Measurements from ENCODE around the gene RNF11.

The RNF11 gene

DNA sequence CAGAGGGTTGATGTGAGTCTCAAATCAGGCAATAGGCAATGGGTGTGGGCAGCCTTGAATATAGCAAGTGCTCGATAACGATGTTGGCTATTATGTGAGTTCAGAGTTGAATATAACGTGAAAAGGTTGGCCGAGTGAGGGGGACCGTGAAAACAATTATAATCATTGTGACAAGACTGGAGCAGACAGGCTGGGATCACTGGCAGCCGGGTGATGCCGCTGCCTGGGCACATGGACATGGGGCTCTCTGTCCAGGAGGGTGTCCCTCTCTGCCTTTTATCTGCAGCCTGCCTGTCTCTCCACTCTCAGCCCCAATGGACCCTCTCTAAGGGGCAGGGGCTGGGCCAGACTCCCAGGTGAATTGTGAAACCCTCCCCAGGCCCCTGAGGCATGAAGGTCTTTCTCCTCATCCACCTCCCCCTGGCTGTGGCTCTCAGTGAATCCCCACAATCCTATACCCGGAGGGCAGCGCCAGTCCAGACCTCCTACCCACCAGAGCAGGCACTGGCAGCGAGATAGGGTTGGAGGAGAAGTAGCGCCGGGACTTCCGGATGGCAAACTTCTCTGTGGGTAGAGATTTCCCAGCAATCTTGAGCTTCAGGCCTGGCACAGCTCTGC, 57.9 kb downstream of the RNF11 start:
- DNase-seq (ENCODE audit: extremely low read depth, low read depth) = no peak
- H3K4me3 ChIP-seq (replicated peaks; ENCODE audit: low read depth, low read length) = no peak overlapping the region
- TF ChIP-seq, protein P1, sequence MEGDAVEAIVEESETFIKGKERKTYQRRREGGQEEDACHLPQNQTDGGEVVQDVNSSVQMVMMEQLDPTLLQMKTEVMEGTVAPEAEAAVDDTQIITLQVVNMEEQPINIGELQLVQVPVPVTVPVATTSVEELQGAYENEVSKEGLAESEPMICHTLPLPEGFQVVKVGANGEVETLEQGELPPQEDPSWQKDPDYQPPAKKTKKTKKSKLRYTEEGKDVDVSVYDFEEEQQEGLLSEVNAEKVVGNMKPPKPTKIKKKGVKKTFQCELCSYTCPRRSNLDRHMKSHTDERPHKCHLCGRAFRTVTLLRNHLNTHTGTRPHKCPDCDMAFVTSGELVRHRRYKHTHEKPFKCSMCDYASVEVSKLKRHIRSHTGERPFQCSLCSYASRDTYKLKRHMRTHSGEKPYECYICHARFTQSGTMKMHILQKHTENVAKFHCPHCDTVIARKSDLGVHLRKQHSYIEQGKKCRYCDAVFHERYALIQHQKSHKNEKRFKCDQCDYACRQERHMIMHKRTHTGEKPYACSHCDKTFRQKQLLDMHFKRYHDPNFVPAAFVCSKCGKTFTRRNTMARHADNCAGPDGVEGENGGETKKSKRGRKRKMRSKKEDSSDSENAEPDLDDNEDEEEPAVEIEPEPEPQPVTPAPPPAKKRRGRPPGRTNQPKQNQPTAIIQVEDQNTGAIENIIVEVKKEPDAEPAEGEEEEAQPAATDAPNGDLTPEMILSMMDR (IDR thresholded peaks at IDR 0.05; ENCODE audit: low read depth, low read length, missing control alignments) = no peak

DNA sequence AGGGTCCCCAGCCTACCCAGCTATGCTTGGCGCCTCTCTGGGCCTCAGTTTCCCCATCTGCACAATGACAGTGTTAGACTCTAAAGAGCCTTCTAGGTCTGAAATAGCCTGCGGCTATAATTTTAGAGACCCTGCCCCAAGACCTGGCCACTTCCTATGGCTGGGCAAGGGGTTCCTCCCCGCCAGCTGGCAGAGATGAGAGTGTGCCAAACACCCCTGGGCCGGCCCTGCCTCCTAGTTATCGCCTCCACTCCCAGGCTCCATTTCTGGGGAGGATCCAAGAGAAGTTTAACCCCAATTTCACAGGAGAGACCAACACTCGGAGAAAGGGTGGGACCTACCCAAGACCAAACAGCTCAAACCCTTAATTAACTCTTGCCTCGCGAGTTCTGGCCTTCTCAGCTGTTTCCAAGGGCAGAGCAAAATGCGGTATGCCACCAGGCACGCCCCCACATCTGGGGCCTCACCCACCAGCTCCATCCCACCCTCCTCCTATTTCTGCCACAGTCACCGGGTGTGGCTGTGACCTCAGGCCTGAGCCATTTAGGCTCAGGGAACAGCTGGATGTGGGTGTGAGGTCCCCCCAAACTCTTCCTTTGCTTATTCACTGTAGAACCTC, 58.6 kb downstream of the RNF11 start:
- no peak for DNase-seq (ENCODE audit: extremely low read depth, low read depth)
- TF ChIP-seq, protein P1 (IDR thresholded peaks at IDR 0.05; ENCODE audit: low read depth, low read length, missing control alignments) = no peak
- no peak overlapping the region for H3K4me3 ChIP-seq (replicated peaks; ENCODE audit: low read depth, low read length)

DNA sequence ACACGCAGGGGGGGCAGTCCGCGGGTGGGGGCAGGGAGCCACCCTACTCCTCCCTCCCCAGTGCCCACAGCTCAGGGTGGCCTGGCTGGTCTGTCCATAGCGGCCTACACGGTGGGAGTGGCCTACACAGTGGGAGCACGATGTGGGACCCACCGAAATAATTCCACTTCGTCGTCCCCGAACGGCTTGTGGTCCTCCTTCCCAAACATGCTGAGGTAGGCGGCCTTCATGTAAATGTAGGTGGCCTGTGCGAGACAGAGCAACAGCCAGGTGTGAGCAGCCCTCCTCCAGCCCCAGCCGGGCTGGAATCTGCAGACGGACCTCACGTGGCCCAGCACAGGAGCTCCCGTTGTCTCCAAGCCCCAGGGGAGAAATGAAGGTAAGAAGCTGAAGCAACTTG, 59.9 kb downstream of the RNF11 start:
- TF ChIP-seq, protein P1 (IDR thresholded peaks at IDR 0.05; ENCODE audit: low read depth, low read length, missing control alignments) = no peak
- DNase-seq (ENCODE audit: extremely low read depth, low read depth) = no peak
- no peak overlapping the region for H3K4me3 ChIP-seq (replicated peaks; ENCODE audit: low read depth, low read length)

DNA sequence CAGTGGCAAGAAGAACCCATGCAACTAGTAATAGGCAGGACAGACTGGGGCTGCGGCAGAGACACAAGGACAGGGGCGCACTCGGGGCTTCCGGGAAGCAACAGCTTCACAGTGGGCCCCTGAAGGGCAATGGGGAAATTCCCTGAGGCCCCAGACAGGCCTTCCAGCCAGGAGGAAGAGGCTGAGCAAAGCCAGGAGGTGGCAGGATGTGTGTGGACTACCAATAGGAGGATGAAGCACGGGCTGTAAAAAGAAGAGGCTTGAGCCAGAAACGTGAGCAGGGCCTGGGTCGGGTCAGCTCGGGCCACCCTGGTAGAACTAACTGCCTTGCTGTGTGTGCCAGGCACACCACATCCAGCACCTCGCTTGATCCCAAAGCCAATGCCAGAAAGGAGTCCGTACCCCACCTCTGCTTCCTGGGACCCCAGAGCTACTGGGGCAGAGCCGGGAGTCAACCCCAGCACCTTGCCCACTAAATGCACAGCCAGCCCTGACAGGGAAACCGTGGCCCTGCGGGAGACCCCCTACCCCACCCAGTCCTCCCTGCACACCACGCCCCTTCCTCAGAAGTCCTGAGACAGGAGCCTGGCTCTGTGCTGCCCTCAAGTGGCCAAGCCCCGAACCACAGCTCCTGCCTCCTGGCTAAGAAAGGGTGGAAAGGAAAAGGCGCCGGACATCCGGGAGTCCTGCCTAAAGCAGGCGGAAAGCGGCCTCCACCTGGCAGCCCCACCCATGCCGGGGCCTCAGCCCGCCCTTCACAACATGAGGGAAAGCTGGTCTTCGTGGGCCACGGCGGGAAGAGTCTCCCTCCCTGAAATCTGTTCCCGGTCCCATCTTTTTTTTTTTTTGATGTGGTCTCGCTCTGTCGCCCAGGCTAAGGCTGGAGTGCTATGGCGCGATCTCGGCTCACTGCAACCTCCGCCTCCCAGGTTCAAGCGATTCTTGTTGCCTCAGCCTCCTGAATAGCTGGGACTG, 60.6 kb downstream of the RNF11 start:
- peak; percentile 58 for DNase-seq (ENCODE audit: extremely low read depth, low read depth)
- TF ChIP-seq, protein P1 (IDR thresholded peaks at IDR 0.05; ENCODE audit: low read depth, low read length, missing control alignments) = peak; percentile 98
- H3K4me3 ChIP-seq (replicated peaks; ENCODE audit: low read depth, low read length) = no peak overlapping the region

DNA sequence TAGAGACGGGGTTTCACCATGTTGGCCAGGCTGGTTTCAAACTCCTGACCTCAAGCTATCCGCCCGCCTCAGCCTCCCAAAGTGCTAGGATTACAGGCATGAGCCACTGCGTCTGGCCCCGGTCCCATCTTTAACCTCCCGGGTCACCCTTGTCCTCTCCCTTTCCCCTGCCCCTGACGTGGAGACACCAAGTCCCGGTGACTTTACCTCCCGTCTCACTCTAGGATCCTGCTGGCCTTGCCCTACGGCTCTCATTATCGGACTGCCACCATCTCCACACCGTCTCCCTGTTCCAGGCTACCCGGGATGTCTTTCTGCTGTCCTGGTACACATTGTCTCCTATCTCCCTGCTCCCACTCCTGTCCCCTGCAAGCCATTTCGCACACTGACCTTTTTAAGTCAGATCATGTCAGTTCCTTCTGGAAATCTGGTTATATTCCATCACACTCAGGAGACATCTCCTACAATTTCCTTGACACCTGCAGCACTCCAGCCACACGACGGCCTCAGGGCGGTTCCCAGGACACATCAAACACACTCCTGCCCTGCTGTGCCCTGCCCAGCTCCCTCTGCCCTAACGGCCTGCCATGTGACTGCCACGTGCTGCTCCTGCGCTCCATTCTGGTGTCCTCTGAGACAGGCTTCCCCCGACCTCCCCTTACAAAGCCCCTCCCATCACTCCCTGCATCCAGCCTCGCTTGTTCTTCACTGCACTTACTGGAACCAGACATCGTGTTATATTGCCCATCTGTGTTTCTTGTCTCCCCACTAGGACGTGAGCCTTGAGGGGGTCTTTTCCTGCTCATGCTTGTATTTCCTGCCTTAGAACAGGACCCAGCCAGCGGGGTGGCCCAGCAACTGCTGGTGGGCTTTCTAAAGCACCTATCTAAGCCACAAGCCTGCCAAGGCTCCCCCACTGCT, 61.6 kb downstream of the RNF11 start:
- TF ChIP-seq, protein P1 (IDR thresholded peaks at IDR 0.05; ENCODE audit: low read depth, low read length, missing control alignments) = no peak
- DNase-seq (ENCODE audit: extremely low read depth, low read depth) = no peak
- H3K4me3 ChIP-seq (replicated peaks; ENCODE audit: low read depth, low read length) = no peak overlapping the region

DNA sequence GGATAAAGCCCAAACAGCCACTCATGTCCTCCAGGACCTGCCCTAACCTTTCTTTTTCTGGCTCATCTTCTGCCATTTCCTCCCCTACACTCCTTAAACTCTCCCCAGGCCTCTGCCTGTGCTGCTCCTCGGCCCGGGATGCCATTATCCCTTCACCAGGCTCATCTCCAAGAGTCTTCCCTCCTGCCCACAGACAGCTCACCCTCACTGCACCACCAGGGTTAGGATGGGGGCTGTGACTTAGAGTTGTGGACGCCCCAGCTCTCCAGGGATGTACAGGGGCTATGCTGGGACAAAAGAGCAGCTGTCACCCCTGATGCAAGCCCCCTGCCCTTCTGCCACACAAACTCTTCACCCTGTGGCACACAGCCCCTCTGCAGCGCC, 62.2 kb downstream of the RNF11 start:
- no peak overlapping the region for H3K4me3 ChIP-seq (replicated peaks; ENCODE audit: low read depth, low read length)
- TF ChIP-seq, protein P1 (IDR thresholded peaks at IDR 0.05; ENCODE audit: low read depth, low read length, missing control alignments) = no peak
- DNase-seq (ENCODE audit: extremely low read depth, low read depth) = no peak
